ENCODE results near the gene CLN5. TPM values are rescaled to one million over a fixed set of nuclear protein-coding genes. Genes with fewer than 3 reads are reported as not detected.

CLN5 gene
- polyA plus RNA-seq, 1 donor from 2014 or later, result 25.9 TPM

GRCh38 chr13:77036279-77036678 is 44.4 kb downstream of the CLN5 start:
- Histone ChIP-seq H3K9ac (ENCODE audit: low read length) (no peak overlapping the region), H3F3A (ENCODE audit: insufficient read depth, low read length, poor library complexity, severe bottlenecking) (no peaks in the 10 kb centered on the region), H3K27ac (ENCODE audit: low read length) (no peak overlapping the region), H3K9me3 (ENCODE audit: low read length) (no peaks in the 10 kb centered on the region), H3K36me3 (ENCODE audit: insufficient read depth, low read length) (no peaks in the 10 kb centered on the region), H3K79me2 (replicated peaks; ENCODE audit: insufficient read depth, low read length) (no peaks in the 10 kb centered on the region), H3K9me2 (ENCODE audit: insufficient read depth, low read length) (no peaks in the 10 kb centered on the region), H3K4me3 (ENCODE audit: low read length) (no peak overlapping the region), H4K20me1 (ENCODE audit: insufficient read depth) (no peaks in the 10 kb centered on the region), H2AFZ (ENCODE audit: low read depth, low read length) (no peak overlapping the region), H3K27me3 (ENCODE audit: insufficient read depth, low read depth, low read length) (no peaks in the 10 kb centered on the region), H3K4me2 (ENCODE audit: low read length) (no peak overlapping the region)
- no peak for TF ChIP-seq CTCF (IDR thresholded peaks at IDR 0.05; ENCODE audit: poor library complexity, severe bottlenecking)
- no peak for TF ChIP-seq POLR2AphosphoS5 (IDR thresholded peaks at IDR 0.05)
- no peak for TF ChIP-seq TAF1 (IDR thresholded peaks at IDR 0.05; ENCODE audit: low read depth)
- TF ChIP-seq RAD21 (conservative IDR thresholded peaks at IDR 0.05), result no peak
- no peak for TF ChIP-seq EZH2 (IDR thresholded peaks at IDR 0.05; ENCODE audit: borderline replicate concordance, insufficient read depth, low read length, poor library complexity, severe bottlenecking)
- no peak for TF ChIP-seq REST (IDR thresholded peaks at IDR 0.05; ENCODE audit: borderline replicate concordance)
- no peak for TF ChIP-seq EP300 (conservative IDR thresholded peaks at IDR 0.05; ENCODE audit: poor library complexity, severe bottlenecking)
- no peak for TF ChIP-seq MXI1 (conservative IDR thresholded peaks at IDR 0.05; ENCODE audit: poor library complexity, severe bottlenecking)
- TF ChIP-seq SMC3 (conservative IDR thresholded peaks at IDR 0.05; ENCODE audit: poor library complexity), result no peak

GRCh38 chr13:77038907-77039480 is 47.1 kb downstream of the CLN5 start:
- Histone ChIP-seq H3K4me3 (ENCODE audit: low read length) (no peak overlapping the region), H3K4me2 (ENCODE audit: low read length) (no peak overlapping the region), H2AFZ (ENCODE audit: low read depth, low read length) (no peak overlapping the region), H4K20me1 (ENCODE audit: insufficient read depth) (no peaks in the 10 kb centered on the region), H3K27ac (ENCODE audit: low read length) (no peak overlapping the region), H3K9ac (ENCODE audit: low read length) (no peak overlapping the region), H3K79me2 (replicated peaks; ENCODE audit: insufficient read depth, low read length) (no peaks in the 10 kb centered on the region), H3K9me2 (ENCODE audit: insufficient read depth, low read length) (no peaks in the 10 kb centered on the region), H3K36me3 (ENCODE audit: insufficient read depth, low read length) (no peaks in the 10 kb centered on the region), H3K9me3 (ENCODE audit: low read length) (no peaks in the 10 kb centered on the region), H3F3A (ENCODE audit: insufficient read depth, low read length, poor library complexity, severe bottlenecking) (no peaks in the 10 kb centered on the region), H3K27me3 (ENCODE audit: insufficient read depth, low read depth, low read length) (no peaks in the 10 kb centered on the region)
- TF ChIP-seq POLR2AphosphoS5 (IDR thresholded peaks at IDR 0.05), result no peak

- H3K4me2 ChIP-seq (ENCODE audit: low read length), result no peak overlapping the region
- H3K4me3 ChIP-seq (ENCODE audit: low read length), result no peak overlapping the region
- H3K79me2 ChIP-seq (replicated peaks; ENCODE audit: insufficient read depth, low read length), result no peaks in the 10 kb centered on the region
- H3F3A ChIP-seq (ENCODE audit: insufficient read depth, low read length, poor library complexity, severe bottlenecking), result no peaks in the 10 kb centered on the region
- H4K20me1 ChIP-seq (ENCODE audit: insufficient read depth), result no peaks in the 10 kb centered on the region
- no peaks in the 10 kb centered on the region for H3K36me3 ChIP-seq (ENCODE audit: insufficient read depth, low read length)
- H3K9me2 ChIP-seq (ENCODE audit: insufficient read depth, low read length), result no peaks in the 10 kb centered on the region
- no peak overlapping the region for H2AFZ ChIP-seq (ENCODE audit: low read depth, low read length)
- TF ChIP-seq EZH2 (IDR thresholded peaks at IDR 0.05; ENCODE audit: borderline replicate concordance, insufficient read depth, low read length, poor library complexity, severe bottlenecking), result no peak
- no peak for TF ChIP-seq EP300 (conservative IDR thresholded peaks at IDR 0.05; ENCODE audit: poor library complexity, severe bottlenecking)
- TF ChIP-seq REST (IDR thresholded peaks at IDR 0.05; ENCODE audit: borderline replicate concordance), result no peak
- no peak for TF ChIP-seq MXI1 (conservative IDR thresholded peaks at IDR 0.05; ENCODE audit: poor library complexity, severe bottlenecking)
- TF ChIP-seq TAF1 (IDR thresholded peaks at IDR 0.05; ENCODE audit: low read depth), result no peak
- TF ChIP-seq CTCF (IDR thresholded peaks at IDR 0.05; ENCODE audit: poor library complexity, severe bottlenecking), result no peak
- TF ChIP-seq POLR2AphosphoS5 (IDR thresholded peaks at IDR 0.05), result no peak
- TF ChIP-seq SMC3 (conservative IDR thresholded peaks at IDR 0.05; ENCODE audit: poor library complexity), result no peak
- TF ChIP-seq RAD21 (conservative IDR thresholded peaks at IDR 0.05), result no peak
- H3K27ac ChIP-seq (ENCODE audit: low read length), result no peak overlapping the region
- no peaks in the 10 kb centered on the region for H3K9me3 ChIP-seq (ENCODE audit: low read length)
- no peaks in the 10 kb centered on the region for H3K27me3 ChIP-seq (ENCODE audit: insufficient read depth, low read depth, low read length)
- no peak overlapping the region for H3K9ac ChIP-seq (ENCODE audit: low read length)
Measured at GRCh38 chr13:77040076-77040475, 48.2 kb downstream of the CLN5 start.
